Esophagus muscularis mucosa (tissue), 3 donors: Measurements from ENCODE around the gene CUL7.

Experiments used
- CTCF ChIP-seq, 3 experiments: fragments of 200-600 bp in 2 of 3; fragments of 450-650 bp in 1 of 3; sonication (generic) in 2 of 3; IDR thresholded peaks; one replicate each; pipeline ENCODE4 v1.5.1; 2017 to 2019; ENCODE audit warnings: antibody characterized with exemption in 3 of 3, mild to moderate bottlenecking in 2 of 3, moderate library complexity in 1 of 3
- POLR2A ChIP-seq: fragments of 450-650 bp; IDR thresholded peaks from one replicate; pipeline ENCODE4 v1.6.1; 2017; ENCODE audit warnings: antibody characterized with exemption, moderate library complexity, mild to moderate bottlenecking, low read depth
- POLR2AphosphoS5 ChIP-seq, 2 donors: sonication (generic); formaldehyde crosslinking; IDR thresholded peaks; one replicate each; pipeline ENCODE4 v1.6.1; 2017; ENCODE audit warnings: antibody characterized with exemption in 2 of 2

GRCh38 chr6:43033496-43034189 is 20.0 kb downstream of the CUL7 start:
- TF ChIP-seq CTCF (IDR thresholded peaks at IDR 0.05) (no peak), POLR2A (no peak), POLR2AphosphoS5 (IDR thresholded peaks at IDR 0.05) (no peak)
